ENCODE data around the gene MYL6B.

MYL6B gene

DNA sequence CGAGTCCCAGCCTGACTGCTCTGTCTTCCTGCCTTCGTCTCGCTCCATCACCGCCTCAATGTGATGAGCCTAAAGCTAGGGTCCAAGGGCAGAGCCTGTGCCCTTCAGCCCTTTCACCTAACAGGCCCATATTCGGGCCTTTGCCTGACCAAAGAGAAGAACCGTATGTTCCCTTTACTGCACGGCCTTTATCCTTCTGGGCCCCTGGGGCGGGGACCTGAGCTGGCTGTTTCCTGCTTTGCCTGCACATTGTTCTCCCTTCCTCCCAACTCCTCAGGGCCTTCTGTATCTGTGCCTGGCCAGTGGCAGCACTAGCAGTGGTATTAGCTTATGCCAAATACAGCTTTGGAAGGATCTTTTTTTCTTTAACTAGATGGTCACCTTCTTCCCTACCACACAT lies 8.5 kb upstream of the MYL6B start:
- peaks cover 50% of the 10 kb centered on the region; the same call in 1 of the 2 replicates for H3K36me3 ChIP-seq (ENCODE audit: insufficient read depth, low read length)
- H3K9me2 ChIP-seq (replicated peaks; ENCODE audit: low read depth, low read length) = no peaks in the 10 kb centered on the region
- H3K4me2 ChIP-seq (ENCODE audit: low read depth, low read length, poor library complexity, severe bottlenecking) = no peak overlapping the region
- no peak for TF ChIP-seq EZH2phosphoT487 (IDR thresholded peaks at IDR 0.05; ENCODE audit: borderline replicate concordance)
- no peak overlapping the region for H3K4me3 ChIP-seq (ENCODE audit: low read length, poor library complexity, severe bottlenecking)
- peaks cover under 1% of the 10 kb centered on the region; the same call in 1 of the 2 replicates for H3F3A ChIP-seq (ENCODE audit: low read depth)
- H4K20me1 ChIP-seq (ENCODE audit: insufficient read depth, low read length, poor library complexity, severe bottlenecking) = no peaks in the 10 kb centered on the region
- no peak overlapping the region for H2AFZ ChIP-seq (ENCODE audit: low read length)
- H3K27me3 ChIP-seq (ENCODE audit: insufficient read depth, low read length, poor library complexity, severe bottlenecking) = no peaks in the 10 kb centered on the region
- H3K79me2 ChIP-seq (ENCODE audit: insufficient read depth, low read length) = no peaks in the 10 kb centered on the region
- H3K9ac ChIP-seq (ENCODE audit: low read depth, low read length, poor library complexity, severe bottlenecking) = no peak overlapping the region
- no peaks in the 10 kb centered on the region for H3K4me1 ChIP-seq (ENCODE audit: insufficient read depth, low read length, poor library complexity, severe bottlenecking)
- no peaks in the 10 kb centered on the region for H3K9me3 ChIP-seq (ENCODE audit: insufficient read depth, low read depth, low read length)

GRCh38 chr12:56145217-56145616 lies 7.2 kb upstream of the MYL6B start:
- no peaks in the 10 kb centered on the region for H4K20me1 ChIP-seq (ENCODE audit: insufficient read depth, low read length, poor library complexity, severe bottlenecking)
- no peaks in the 10 kb centered on the region for H3K9me3 ChIP-seq (ENCODE audit: insufficient read depth, low read depth, low read length)
- TF ChIP-seq EZH2phosphoT487 (IDR thresholded peaks at IDR 0.05; ENCODE audit: borderline replicate concordance) = no peak
- TF ChIP-seq, protein P1, sequence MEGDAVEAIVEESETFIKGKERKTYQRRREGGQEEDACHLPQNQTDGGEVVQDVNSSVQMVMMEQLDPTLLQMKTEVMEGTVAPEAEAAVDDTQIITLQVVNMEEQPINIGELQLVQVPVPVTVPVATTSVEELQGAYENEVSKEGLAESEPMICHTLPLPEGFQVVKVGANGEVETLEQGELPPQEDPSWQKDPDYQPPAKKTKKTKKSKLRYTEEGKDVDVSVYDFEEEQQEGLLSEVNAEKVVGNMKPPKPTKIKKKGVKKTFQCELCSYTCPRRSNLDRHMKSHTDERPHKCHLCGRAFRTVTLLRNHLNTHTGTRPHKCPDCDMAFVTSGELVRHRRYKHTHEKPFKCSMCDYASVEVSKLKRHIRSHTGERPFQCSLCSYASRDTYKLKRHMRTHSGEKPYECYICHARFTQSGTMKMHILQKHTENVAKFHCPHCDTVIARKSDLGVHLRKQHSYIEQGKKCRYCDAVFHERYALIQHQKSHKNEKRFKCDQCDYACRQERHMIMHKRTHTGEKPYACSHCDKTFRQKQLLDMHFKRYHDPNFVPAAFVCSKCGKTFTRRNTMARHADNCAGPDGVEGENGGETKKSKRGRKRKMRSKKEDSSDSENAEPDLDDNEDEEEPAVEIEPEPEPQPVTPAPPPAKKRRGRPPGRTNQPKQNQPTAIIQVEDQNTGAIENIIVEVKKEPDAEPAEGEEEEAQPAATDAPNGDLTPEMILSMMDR (conservative IDR thresholded peaks at IDR 0.05; ENCODE audit: low read length) = no peak

DNA sequence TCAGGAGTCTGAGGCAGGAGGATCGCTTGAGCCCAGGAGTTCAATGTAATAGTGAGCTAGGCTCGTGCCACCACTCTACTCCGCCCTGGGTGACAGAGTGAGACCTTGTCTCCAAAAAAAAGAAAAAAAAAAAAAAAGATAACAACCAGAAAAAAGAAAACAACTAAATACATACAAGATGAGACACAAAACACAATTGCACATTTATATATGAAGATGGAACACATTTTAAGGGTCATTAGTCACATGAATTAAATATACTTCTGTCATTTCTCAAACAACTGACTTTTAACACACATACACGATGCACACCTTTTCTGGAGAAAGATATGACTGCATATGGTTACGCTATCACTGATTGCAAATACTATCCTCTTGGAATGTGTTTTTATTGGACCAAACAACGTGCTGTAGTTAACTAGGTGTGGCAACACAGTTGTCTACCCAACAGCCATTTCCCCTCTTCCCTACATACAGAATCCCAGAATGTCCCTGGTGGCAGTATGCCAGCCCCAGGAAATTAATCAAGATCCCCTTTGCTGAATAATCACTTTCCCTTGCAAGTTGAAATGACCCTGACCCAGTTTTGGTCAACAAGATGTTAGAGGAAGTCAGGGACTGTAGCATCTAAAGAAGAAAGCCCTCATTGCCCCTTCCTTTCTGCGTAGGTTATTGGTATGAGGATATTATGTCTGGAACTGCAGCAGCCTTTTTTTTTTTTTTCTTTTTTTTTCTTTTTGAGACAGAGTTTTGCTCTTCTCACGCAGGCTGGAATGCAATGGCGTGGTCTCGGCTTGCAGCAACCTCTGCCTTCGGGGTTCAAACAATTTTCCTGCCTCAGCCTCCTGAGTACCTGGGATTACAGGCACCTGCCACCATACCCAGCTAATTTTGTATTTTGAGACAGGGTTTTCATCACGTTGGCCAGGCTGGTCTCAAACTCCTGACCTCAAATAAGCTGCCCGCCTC lies 5.6 kb upstream of the MYL6B start:
- TF ChIP-seq, protein P1 (conservative IDR thresholded peaks at IDR 0.05; ENCODE audit: low read length) = no peak
- no peak for TF ChIP-seq EZH2phosphoT487 (IDR thresholded peaks at IDR 0.05; ENCODE audit: borderline replicate concordance)
- Histone ChIP-seq H3K9me2 (replicated peaks; ENCODE audit: low read depth, low read length) (no peaks in the 10 kb centered on the region), H3K27me3 (ENCODE audit: insufficient read depth, low read length, poor library complexity, severe bottlenecking) (no peaks in the 10 kb centered on the region), H4K20me1 (ENCODE audit: insufficient read depth, low read length, poor library complexity, severe bottlenecking) (no peaks in the 10 kb centered on the region), H3K9ac (ENCODE audit: low read depth, low read length, poor library complexity, severe bottlenecking) (no peak overlapping the region), H2AFZ (ENCODE audit: low read length) (no peak overlapping the region), H3K4me3 (ENCODE audit: low read length, poor library complexity, severe bottlenecking) (no peak overlapping the region), H3F3A (ENCODE audit: low read depth) (no peaks in the 10 kb centered on the region), H3K4me1 (ENCODE audit: insufficient read depth, low read length, poor library complexity, severe bottlenecking) (peaks cover 3% of the 10 kb centered on the region), H3K4me2 (ENCODE audit: low read depth, low read length, poor library complexity, severe bottlenecking) (no peak overlapping the region), H3K9me3 (ENCODE audit: insufficient read depth, low read depth, low read length) (no peaks in the 10 kb centered on the region), H3K79me2 (ENCODE audit: insufficient read depth, low read length) (no peaks in the 10 kb centered on the region), H3K36me3 (ENCODE audit: insufficient read depth, low read length) (peaks cover 30% of the 10 kb centered on the region; the same call in 1 of the 2 replicates)

More at GRCh38 chr12:56145217-56145616, 7.2 kb upstream of the MYL6B start:
- no peaks in the 10 kb centered on the region for H3K27me3 ChIP-seq (ENCODE audit: insufficient read depth, low read length, poor library complexity, severe bottlenecking)
- no peak overlapping the region for H3K4me2 ChIP-seq (ENCODE audit: low read depth, low read length, poor library complexity, severe bottlenecking)
- H3K36me3 ChIP-seq (ENCODE audit: insufficient read depth, low read length) = peaks cover 38% of the 10 kb centered on the region; the same call in 1 of the 2 replicates
- no peaks in the 10 kb centered on the region for H3F3A ChIP-seq (ENCODE audit: low read depth)
- H3K9ac ChIP-seq (ENCODE audit: low read depth, low read length, poor library complexity, severe bottlenecking) = no peak overlapping the region
- no peak overlapping the region for H3K4me3 ChIP-seq (ENCODE audit: low read length, poor library complexity, severe bottlenecking)
- no peak overlapping the region for H2AFZ ChIP-seq (ENCODE audit: low read length)
- H3K9me2 ChIP-seq (replicated peaks; ENCODE audit: low read depth, low read length) = no peaks in the 10 kb centered on the region
- no peaks in the 10 kb centered on the region for H3K4me1 ChIP-seq (ENCODE audit: insufficient read depth, low read length, poor library complexity, severe bottlenecking)
- H3K79me2 ChIP-seq (ENCODE audit: insufficient read depth, low read length) = no peaks in the 10 kb centered on the region
